ENCODE measurements around the gene GABRR1. TPM values are rescaled to one million over a fixed set of nuclear protein-coding genes. Genes with fewer than 3 reads are reported as not detected.
A peak's percentile ranks its signal among the peaks of the same experiment; 100 is the strongest.

The GABRR1 gene
- total RNA-seq, 1 experiment from 2014 or later, result not detected

- DNase-seq (ENCODE audit: low read depth), result no peak
Measured at GRCh38 chr6:89216411-89216810, 747 bp downstream of the GABRR1 start.

GRCh38 chr6:89215391-89215790 is 1.8 kb downstream of the GABRR1 start:
- DNase-seq (ENCODE audit: low read depth), result no peak

DNA sequence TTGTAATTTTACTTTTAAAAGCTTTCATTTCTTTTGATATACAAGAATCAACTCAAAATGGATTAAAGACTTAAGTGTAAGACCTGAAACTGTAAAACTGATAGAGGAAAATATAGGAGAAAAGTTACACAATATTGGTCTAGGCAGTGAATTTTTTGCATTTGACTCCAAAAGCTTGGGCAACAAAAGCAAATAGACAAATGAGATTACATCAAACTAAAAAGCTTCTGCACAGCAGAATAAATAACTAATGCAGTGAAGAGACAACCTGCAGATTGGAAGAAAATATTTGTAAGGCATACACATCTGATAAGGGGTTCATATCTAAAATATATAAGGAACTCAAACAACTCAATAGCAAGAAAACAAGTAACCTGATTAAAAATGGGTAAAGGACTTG is 3.0 kb downstream of the GABRR1 start:
- DNase-seq (ENCODE audit: low read depth), result no peak

DNA sequence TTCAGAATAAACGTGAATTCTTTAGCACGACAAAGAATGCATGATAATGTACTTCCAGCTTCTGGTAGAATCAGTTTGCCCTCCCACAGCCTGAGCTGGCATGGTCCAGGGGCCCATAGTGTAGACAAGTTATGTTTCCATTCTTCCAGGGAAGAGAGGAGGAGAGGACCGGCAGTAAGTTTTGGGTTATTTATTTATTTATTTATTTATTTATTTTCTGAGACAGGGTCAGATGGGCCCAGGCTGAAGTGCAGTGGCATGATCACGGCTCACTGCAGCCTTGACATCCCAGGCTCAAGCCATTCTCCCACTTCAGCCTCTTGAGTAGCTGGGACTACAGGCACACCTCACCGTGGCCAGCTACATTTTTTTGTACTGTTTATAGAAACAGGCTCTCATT is 4.7 kb downstream of the GABRR1 start:
- DNase-seq (ENCODE audit: low read depth), result no peak

DNA sequence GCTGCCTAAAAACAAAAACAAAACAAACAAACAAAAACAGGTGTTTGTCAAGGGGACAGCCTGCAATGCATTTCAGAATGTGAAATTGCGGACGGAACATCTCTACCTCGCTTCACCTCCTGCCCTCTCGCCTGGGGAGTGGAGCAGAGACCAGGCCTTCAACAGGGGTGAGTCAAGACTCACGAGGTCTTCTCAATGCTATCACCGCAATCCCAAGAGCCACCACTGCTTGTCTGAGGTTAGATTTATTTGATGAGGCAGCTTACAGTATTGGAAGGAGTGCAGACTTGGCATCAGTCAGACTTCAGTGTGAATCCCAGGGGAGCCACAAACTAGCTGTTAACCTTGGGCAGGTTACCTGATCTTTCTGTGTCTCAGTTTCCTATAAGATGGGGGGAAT is 7.7 kb downstream of the GABRR1 start:
- peak; percentile 2 for DNase-seq (ENCODE audit: low read depth)

DNA sequence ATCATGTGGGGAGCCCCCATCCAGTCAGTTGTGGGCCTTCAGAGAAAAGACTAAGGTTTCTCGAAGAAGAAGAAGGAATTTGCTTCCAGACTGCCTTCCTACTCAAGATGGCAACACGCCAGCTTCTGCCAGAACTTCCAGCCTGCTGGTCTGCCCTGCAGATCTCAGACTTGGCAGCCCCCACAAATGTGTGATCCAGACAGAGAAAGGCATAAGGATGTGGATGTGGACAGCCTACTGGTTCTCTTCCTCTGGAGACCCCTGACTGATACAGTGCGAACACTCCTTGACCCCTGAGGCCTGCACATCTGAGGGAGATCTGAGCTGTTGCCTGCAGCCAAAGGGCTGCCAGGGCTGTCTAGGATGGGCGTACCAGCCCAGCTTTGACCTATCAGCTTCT is 8.6 kb downstream of the GABRR1 start:
- DNase-seq (ENCODE audit: low read depth), result no peak

- no peak for DNase-seq (ENCODE audit: low read depth)
Measured at GRCh38 chr6:89205819-89206218, 11.3 kb downstream of the GABRR1 start.

GRCh38 chr6:89204096-89204495 is 13.1 kb downstream of the GABRR1 start:
- DNase-seq (ENCODE audit: low read depth), result no peak

DNA sequence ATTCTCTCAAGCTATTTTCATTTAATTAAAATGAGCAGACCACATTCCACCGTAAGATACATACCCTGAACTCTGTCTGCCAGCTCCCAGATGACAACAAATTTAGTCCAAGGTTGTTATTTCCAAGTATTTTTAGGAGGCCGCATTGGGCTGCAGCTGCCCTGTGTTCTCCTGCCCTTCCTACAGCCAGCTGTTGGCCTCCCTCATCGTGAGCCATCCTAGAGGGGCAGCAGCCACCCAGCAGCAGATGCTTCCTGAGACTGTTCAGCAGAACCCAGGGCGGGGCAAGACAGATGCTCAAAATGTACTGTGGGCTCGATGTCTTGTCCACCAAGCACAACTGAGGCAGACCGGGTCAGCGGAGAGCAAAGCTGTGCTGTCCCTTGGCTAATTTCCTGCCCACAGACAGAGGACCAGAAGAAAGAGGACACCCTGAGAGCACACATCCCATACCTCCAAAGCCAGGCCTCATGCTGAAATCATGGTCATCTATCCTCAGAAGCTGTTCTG is 16.4 kb downstream of the GABRR1 start:
- no peak for DNase-seq (ENCODE audit: low read depth)

DNA sequence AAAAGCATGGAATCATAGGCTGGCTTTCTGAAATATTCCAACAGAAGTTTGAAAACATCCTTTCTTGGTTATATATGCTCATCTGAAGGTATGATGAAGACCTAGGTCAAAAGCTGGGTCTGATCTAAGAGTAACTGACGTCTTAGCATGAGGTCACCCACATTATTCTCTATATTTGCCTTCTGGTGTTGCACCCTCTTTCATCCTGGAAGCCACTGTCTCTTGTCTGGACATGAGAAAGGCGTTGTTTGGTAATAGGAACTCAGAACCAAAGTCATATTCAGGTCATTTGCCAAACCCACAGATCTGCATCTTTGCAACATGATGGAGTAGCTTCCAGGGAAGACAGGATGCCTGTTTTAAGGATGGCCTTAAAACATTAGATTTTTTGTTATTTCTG is 17.6 kb downstream of the GABRR1 start:
- no peak for DNase-seq (ENCODE audit: low read depth)

DNA sequence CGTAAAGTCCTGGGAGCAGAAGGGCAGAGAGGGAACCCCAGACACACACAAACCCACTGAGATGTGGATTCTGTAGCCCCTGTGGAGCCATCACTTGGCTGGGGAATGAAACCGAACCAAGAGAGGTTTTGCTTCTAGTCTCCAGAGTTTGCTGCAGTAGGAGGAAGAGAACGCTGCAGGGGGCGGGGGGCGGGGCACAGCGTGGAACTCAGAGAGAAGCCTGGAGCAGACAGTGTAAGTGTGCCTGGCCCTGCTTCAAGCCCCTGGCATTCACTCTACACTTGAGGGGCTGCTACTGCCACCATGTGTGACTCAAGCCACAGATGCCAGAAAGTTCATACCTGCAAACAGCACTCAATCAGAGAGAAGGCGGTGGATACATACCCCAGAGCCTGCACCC is 18.9 kb downstream of the GABRR1 start:
- DNase-seq (ENCODE audit: low read depth), result no peak

- no peak for DNase-seq (ENCODE audit: low read depth)
Measured at GRCh38 chr6:89197141-89197540, 20.0 kb downstream of the GABRR1 start.

GRCh38 chr6:89194559-89194958 is 22.6 kb downstream of the GABRR1 start:
- no peak for DNase-seq (ENCODE audit: low read depth)

DNA sequence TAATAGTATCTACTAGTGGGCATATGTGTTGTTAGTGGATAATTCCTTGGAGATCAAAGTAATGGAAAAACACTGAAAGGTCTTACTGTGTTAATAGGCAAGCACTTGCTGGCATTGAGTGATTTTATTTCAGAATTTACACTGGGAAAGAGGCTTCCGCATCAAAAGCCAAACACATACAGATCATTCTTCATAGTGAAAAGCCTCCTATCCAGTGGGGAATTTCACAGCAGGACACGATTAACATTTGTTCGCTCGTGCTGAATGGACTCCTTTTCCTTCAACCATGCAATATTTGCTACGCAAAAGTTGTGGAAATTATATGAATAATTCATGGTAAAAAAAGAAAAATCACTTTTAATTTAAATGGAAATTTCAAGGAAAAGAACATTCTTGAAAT is 26.4 kb downstream of the GABRR1 start:
- DNase-seq (ENCODE audit: low read depth), result no peak

DNA sequence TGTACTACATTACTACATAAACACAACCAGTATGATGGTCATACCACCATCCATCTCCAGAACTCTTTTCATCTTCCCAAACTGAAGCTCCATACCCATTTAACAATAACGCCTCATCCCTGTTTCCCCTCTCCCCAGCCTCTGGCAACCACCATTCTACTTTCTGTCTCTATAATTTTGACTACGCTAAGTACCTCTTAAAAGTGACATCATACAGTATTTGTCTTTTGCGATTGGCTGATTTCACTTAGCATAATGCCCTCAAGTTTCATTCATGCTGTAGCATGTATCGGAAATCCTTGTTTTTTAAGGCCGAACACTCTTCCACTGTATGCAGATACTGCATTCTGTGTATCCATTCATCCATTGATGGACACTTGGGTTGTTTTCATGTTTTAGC is 29.7 kb downstream of the GABRR1 start:
- no peak for DNase-seq (ENCODE audit: low read depth)

DNA sequence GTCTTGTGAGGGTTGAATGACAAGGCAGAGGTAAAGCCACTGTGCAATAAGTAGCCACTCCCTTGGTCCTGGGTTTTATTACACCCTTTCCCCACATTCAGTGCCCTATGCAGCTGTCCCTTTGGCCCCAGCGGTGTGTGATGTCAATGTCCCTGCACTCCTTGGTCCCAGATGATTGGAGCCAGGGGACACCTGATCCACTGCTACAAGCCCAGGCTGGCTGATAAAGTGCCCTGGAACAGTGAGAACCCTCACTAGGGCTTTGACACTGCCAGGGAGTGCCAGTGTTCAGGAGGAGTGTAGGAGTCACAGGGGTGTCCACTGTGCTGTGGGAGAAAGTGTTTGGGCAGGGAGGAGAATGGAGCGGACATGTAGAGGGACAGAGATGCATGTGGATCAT is 30.4 kb downstream of the GABRR1 start:
- DNase-seq (ENCODE audit: low read depth), result no peak

DNA sequence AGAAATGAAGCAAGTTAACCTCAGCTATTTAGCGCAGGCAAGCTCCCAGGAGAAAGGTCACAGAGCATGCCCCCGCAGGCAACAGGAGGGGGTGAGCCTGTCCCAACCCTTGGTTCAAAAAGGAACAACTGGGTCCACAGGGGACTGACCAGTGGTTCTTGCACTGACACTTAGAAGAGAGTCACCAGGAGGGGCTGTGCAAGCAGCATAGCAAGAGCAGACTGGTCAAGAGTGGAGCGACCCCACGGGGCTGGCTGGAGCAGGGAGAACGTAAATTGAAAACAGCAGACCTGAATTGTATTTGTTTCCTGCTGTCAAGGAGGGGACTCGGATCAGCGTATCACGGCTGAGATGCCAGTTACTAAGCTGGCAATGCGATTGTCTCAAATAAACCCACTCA is 32.8 kb downstream of the GABRR1 start:
- no peak for DNase-seq (ENCODE audit: low read depth)

GRCh38 chr6:89183294-89183693 is 33.9 kb downstream of the GABRR1 start:
- DNase-seq (ENCODE audit: low read depth), result no peak

- no peak for DNase-seq (ENCODE audit: low read depth)
Measured at GRCh38 chr6:89180971-89181370, 36.2 kb downstream of the GABRR1 start.

DNA sequence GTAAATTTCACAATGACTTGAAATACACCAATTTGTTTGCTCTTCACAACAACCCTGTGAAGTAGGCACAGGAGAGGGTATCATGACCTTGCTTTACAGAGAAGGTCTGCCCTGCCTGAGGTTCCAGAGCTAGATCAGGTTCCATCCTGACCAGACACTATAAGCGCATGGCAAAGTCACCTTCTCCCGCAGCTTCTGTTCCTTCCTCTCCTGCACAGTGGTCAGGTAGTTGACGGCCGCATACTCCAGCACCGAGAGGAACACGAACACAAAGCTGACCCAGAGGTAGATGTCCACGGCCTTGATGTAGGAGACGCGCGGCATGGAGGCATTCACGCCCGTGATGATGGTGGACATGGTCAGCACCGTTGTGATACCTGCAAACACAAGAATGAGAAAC is 37.0 kb downstream of the GABRR1 start:
- no peak for DNase-seq (ENCODE audit: low read depth)

GRCh38 chr6:89173634-89174033 is 43.5 kb downstream of the GABRR1 start:
- no peak for DNase-seq (ENCODE audit: low read depth)

- DNase-seq (ENCODE audit: low read depth), result no peak
Measured at GRCh38 chr6:89172131-89172530, 45.0 kb downstream of the GABRR1 start.

- no peak for DNase-seq (ENCODE audit: low read depth)
Measured at GRCh38 chr6:89162047-89162371, 55.1 kb downstream of the GABRR1 start.

DNA sequence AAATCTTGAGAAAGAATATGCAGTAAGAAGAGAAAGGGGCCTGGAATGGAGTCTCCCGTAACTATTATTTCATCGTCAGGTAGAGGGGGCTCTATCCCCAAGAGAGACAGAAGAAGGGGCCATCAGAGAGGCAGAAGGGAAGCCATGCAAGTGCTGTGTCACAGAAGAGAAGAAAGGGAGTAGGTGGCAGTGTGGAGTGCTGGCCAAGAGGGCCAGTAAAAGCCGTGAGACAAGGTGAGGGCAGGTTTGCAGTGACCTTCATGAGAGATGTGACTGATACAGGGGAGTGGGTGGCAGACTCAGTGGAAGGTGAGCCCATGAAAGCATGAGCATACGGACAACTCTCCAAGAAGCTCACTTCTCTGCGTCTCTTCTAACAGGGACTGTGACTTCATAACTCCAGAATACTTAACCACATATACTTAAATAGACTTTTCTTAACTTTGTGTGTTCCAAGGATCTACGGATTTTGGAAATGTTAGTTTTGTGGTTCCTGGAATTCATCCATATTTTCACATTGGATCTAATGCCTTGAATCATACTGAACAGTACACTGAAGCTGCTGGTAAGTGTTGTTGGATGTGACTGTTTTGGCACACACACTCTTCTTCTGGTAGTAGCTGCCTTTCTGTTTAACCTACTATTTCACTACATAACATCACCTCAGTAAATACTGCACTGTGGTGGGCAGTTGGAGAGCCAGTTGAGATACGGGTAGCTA is 55.7 kb downstream of the GABRR1 start:
- no peak for DNase-seq (ENCODE audit: low read depth)

Data from M059J (cell line).